Hepatic stellate cell (primary cell): ENCODE results near the gene PIGN.

Experiments
- DNase-seq: peaks from one replicate; pipeline ENCODE4 v3.0.0; 2011; ENCODE audit warnings: low spot score

Gene PIGN

GRCh38 chr18:62186774-62187542 lies at the start of gene PIGN, which contains the start of gene RELCH:
PIGN (minus strand) TSS chr18:62187056; CDS start chr18:62161353, 25,703 bp downstream.
RELCH (plus strand) TSS chr18:62187255; CDS start chr18:62187506, 251 bp downstream.
- DNase-seq: peak; percentile 98

GRCh38 chr18:62236252-62236651 lies 49.4 kb upstream of the PIGN start:
- no peak for DNase-seq

GRCh38 chr18:62226047-62226446 lies 39.2 kb upstream of the PIGN start:
- no peak for DNase-seq

DNA sequence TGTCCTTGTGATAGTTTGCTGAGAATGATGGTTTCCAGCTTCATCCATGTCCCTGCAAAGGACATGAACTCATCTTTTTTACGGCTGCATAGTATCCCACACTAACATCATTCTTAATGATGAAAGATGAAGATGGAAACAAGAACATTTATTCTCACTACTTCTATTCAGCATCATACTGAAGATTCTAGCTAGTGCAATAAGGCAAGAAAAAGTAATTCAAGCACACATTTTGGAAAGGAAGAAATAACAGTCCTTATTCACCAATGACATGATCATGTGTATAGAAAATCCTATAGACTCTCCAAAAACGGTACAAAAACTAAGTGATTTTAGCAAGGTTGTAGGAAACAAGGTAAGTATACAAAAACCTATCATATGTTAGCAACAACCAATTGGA lies 37.4 kb upstream of the PIGN start:
- no peak for DNase-seq

GRCh38 chr18:62214790-62215189 lies 27.9 kb upstream of the PIGN start:
- no peak for DNase-seq

GRCh38 chr18:62211325-62211828 lies 24.5 kb upstream of the PIGN start:
- no peak for DNase-seq

DNA sequence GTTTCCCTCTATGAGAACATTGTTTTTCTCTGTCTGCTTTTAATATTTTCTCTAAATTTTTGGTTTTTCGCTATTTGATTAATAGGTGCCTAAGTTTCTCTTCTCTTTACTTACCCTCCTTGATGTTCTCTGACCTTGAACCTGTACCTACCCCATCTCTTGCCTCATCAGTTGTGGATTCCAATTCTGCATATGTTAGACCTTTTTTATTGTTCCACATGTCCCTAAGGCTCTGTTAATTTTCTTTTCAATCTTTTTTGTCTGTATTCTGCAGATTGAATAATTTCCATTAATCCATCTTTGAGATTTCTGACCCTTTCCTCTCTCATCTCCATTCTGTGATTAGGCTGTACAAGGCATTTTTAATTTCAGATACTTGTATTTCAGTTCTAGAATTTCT lies 23.3 kb upstream of the PIGN start:
- DNase-seq: no peak

- no peak for DNase-seq
These were observed 22.2 kb upstream of the PIGN start for GRCh38 chr18:62209046-62209445.

GRCh38 chr18:62206593-62206992 lies 19.7 kb upstream of the PIGN start:
- no peak for DNase-seq

DNA sequence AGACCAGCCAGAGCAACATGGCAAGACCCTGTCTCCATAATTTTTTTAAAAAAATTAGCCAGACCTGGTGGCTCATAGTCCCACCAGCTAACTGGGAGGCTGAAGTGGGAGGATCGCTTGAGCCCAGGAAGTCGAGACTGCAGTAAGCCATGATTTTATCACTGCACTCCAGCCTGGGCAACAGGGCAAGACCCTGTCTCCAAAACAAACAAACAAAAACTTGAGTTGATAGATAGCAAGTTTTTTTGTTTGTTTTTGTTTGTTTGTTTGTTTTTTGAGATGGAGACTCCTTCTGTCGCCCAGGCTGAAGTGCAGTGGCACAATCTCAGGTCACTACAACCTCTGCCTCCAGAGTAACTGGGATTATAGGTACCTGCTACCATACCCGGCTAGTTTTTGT lies 19.0 kb upstream of the PIGN start:
- no peak for DNase-seq

GRCh38 chr18:62201870-62202269 lies 15.0 kb upstream of the PIGN start:
- no peak for DNase-seq

- DNase-seq: no peak
These were observed 13.5 kb upstream of the PIGN start for GRCh38 chr18:62200121-62200914.

GRCh38 chr18:62199629-62200028 lies 12.8 kb upstream of the PIGN start:
- DNase-seq: no peak

GRCh38 chr18:62198259-62198658 lies 11.4 kb upstream of the PIGN start:
- DNase-seq: no peak

DNA sequence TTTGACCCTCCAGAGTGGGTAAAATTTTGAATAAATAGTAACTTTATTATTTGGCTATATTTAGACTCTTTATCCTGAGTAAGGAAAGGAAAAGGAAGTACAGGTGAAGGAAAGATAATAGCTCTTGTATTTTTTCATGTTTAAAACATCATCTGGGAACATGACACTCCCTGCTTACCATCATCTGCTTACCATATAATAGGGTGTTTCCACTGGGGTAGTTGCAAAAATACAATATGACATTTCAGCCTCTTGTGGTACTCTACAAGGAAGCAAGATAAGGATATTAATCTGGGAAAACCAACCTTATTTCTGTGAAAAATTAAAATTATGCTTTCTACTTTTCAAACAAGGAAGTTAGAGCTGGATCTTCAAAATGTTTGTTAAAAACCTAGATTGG lies 10.1 kb upstream of the PIGN start:
- no peak for DNase-seq

DNA sequence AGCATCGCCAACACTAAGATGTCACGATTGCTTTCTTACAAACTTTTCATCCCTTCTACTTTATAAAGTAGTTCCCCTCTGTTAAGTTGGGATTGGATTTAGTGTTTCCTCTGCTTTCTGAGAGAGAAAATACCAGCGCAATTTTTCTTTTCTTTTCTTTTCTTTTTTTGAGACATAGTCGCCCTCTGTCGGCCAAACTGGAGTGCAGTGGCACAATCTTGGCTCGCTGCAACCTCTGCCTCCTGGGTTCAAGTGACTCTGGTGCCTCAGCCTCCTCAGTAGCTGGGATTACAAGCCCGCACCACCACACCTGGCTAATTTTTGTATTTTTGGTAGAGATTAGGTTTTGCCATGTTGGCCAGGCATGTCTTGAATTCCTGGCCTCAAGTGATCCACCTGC lies 9.2 kb upstream of the PIGN start:
- no peak for DNase-seq

GRCh38 chr18:62189208-62189607 lies 2.4 kb upstream of the PIGN start:
- DNase-seq: no peak

DNA sequence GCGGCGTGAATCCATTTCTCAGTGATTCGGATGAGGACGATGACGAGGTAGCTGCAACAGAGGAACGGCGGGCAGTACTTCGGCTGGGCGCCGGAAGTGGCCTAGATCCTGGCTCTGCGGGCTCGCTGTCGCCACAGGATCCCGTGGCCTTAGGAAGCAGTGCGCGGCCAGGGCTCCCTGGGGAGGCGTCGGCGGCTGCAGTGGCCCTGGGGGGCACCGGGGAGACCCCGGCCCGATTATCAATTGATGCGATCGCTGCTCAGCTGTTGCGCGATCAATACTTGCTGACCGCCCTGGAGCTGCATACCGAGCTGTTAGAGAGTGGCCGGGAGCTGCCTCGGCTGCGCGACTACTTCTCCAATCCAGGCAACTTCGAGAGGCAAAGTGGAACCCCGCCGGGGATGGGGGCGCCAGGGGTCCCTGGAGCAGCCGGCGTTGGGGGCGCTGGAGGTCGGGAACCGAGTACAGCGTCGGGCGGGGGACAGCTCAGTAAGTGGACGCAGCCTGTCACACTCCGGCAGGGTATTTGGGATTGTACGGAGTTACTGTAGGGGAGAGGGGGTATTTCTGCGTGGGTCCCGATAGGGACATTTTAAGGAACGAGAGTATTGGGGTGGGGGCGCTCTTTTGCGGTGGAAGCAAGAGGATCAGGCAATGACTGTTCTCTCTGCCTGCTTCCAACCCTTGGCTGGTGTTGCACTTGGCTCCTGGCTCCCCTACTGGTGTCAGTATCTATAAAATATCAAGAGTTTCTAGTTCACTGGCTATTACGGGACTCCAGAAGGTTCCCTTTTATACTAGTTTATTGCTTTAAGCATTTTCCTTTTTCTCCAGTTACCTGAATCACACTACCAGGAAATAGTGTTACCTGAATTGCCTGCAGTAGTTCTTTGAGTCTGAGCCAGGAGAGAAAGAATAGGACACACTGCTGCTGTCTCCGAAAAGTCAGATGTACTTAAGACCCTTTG lies 971 bp upstream of the PIGN start:
- DNase-seq: peak; percentile 40

DNA sequence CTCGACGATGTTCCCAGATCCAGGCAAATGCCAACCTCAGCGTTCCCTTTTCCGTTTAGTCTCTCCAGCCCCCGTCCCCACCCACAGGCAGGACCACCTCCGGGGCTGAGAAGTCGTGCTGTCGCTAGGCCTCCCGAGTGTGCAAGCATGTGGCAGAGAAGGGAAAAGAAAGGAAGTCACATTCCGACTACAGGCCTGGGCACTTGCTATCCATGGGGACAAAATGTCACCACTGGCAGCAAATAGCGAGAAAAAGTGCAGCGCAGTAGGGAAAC lies 420 bp downstream of the PIGN start:
- no peak for DNase-seq

- peak; percentile 16 for DNase-seq
These were observed 3.2 kb downstream of the PIGN start for GRCh38 chr18:62183578-62184195.

DNA sequence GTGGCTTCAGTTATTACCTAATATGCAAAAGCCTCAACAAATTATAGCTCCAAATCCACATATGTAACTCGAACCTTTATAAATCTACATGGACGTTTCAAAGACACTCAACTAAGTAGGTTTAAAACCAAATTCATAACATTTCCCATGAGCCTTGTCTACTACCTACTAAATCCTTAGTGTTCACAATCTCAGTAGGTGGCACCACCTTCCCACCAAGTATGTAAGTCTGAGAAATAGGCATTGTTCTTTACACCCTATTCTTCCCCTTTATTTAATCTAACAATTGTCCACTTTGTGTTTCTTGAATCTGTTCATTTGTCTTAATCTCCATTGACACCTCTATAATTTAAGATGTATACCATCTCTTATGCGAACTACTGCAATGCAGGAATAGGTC lies 4.6 kb downstream of the PIGN start:
- DNase-seq: no peak

GRCh38 chr18:62179213-62179612 lies 7.6 kb downstream of the PIGN start:
- no peak for DNase-seq
